Measurements from ENCODE around the gene SMO. TPM values are rescaled to one million over a fixed set of nuclear protein-coding genes. Genes with fewer than 3 reads are reported as not detected.
A peak's percentile ranks its signal among the peaks of the same experiment; 100 is the strongest.
"Not testable (repeated sequence)": the region's sequence is repeated elsewhere in the genome, so short reads cannot be mapped to it uniquely, and the experiment has no call there.

Gene SMO
- polyA plus RNA-seq, 3 donors, result 110 to 121 (median 115) TPM

DNA sequence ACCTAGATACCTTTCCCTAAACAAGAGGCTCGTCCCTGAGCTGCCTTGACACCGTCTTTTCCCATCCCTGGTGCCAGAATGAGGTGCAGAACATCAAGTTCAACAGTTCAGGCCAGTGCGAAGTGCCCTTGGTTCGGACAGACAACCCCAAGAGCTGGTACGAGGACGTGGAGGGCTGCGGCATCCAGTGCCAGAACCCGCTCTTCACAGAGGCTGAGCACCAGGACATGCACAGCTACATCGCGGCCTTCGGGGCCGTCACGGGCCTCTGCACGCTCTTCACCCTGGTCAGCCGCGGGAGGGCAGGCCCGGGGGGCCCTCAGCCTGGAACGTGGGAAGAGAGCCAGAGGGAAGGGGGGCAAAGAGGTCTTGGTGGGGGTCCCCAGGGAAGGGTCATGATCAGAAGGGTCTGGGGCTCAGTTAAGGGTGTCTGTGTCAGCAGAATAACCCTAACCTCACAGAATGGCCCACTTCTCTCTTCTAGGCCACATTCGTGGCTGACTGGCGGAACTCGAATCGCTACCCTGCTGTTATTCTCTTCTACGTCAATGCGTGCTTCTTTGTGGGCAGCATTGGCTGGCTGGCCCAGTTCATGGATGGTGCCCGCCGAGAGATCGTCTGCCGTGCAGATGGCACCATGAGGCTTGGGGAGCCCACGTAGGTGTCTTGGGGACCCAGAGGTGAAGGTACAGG lies 16.8 kb downstream of the SMO start:
- DNase-seq, result no peak

DNA sequence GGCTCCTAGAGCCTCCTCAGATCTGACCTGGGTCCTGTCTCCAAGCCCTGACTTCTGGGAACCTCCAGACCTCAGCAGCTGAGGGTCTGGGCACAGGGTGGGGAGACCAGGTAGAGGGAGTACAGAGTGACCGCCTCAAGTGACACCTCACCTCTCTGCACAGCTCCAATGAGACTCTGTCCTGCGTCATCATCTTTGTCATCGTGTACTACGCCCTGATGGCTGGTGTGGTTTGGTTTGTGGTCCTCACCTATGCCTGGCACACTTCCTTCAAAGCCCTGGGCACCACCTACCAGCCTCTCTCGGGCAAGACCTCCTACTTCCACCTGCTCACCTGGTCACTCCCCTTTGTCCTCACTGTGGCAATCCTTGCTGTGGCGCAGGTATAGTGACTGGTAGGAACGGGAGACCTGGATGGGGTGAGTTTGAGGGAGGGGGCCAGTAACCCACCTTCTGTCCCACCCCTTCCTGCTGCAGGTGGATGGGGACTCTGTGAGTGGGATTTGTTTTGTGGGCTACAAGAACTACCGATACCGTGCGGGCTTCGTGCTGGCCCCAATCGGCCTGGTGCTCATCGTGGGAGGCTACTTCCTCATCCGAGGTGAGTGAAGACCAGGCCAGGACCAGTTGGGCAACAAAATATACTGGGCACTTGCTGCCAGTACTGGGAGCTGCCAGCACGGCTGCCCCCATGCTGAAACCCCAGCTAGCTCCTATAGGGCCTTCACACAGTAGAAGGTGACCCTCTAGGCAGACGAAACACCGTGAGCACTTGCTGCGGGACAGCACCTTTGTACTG lies 17.8 kb downstream of the SMO start:
- DNase-seq, result no peak

DNA sequence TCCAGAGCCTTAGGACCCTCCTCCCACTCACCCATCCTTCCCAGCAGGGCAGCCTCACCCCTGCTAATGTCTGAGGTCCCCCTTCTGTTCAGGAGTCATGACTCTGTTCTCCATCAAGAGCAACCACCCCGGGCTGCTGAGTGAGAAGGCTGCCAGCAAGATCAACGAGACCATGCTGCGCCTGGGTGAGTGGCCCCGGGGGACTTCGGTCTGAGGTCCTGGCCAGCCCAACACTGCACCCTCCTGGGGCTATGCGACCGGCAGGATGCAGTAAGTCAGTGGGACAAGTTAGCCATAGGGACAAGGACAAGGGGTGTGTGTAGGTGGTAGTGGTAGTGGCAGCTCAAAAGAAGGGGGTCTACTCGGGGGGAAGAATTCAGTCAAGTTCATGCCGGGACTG lies 20.2 kb downstream of the SMO start:
- DNase-seq, result no peak

DNA sequence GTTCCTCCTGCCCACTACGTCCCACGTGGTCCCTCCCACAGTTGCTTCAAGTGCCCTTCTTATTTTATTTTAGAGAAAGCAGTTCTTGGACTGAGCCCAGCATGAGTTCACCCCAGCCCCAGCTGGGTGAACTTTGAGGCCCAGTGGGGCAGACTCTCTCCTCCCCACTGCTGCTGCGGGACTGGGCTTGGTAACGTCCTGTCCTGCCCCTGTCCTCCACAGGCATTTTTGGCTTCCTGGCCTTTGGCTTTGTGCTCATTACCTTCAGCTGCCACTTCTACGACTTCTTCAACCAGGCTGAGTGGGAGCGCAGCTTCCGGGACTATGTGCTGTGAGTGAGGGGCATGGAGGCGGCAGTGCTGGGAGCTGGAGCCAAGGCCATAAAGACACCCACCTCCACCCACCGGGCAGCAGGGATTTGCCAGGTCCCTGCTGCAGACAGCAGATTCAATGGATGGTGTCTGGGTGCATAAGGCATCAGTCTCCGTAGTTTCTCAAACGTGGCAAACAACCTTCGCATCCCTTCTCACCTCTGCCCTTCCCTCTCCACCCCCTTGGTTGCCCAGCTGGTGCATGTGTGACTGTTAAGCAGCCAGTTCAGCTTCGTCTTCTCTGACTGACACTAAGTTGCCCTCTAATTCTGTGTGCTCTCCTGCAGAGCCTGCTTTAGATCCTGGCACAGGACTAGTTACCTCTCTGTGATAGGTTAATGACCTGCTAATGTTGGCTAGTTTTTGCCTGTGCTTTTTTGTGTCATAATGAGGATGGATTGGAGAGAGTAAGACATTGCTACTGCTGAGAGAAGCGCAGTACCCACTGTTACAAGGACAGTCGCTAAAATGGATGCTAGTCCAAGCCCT lies 20.9 kb downstream of the SMO start:
- DNase-seq, result no peak

DNA sequence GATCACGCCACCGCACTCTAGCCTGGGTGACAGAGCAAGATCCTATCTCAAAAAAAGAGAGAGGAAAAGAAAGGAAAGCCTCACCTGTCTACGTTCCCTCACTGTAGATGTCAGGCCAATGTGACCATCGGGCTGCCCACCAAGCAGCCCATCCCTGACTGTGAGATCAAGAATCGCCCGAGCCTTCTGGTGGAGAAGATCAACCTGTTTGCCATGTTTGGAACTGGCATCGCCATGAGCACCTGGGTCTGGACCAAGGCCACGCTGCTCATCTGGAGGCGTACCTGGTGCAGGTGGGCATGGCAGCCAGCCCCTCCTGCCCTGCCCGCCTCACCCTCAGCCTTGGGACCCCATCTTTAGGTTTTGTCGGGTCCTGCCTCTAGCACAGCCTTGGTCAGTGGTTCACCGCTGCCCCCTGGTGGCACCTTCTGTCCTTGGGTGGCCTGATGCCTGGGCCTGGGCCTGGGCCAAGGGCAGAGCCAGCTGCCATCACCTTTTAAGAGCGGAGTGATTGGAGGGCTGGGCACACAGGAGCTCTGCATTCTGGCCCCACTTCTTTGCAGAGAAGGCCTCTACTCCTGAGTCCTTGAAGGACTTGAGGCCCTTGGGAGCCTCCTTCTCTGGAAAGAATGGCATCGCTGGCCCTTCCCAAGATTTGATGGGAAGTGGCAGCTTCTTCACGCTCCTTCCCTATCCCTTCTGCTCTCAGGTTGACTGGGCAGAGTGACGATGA lies 22.0 kb downstream of the SMO start:
- no peak for DNase-seq

DNA sequence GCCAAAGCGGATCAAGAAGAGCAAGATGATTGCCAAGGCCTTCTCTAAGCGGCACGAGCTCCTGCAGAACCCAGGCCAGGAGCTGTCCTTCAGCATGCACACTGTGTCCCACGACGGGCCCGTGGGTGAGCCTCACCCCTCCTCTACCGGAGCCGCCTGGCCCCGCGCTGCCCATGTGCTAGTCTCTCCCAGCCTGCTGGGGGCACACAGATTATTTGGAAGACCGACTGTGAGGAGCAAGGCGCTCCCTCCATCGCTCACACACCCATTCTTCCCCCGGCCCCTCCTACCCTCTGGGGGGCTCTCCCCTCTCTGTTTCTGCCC lies 22.5 kb downstream of the SMO start:
- no peak for DNase-seq

DNA sequence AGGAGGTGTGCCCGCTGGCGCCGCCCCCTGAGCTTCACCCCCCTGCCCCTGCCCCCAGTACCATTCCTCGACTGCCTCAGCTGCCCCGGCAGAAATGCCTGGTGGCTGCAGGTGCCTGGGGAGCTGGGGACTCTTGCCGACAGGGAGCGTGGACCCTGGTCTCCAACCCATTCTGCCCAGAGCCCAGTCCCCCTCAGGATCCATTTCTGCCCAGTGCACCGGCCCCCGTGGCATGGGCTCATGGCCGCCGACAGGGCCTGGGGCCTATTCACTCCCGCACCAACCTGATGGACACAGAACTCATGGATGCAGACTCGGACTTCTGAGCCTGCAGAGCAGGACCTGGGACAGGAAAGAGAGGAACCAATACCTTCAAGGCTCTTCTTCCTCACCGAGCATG lies 23.7 kb downstream of the SMO start:
- DNase-seq, result no peak

DNA sequence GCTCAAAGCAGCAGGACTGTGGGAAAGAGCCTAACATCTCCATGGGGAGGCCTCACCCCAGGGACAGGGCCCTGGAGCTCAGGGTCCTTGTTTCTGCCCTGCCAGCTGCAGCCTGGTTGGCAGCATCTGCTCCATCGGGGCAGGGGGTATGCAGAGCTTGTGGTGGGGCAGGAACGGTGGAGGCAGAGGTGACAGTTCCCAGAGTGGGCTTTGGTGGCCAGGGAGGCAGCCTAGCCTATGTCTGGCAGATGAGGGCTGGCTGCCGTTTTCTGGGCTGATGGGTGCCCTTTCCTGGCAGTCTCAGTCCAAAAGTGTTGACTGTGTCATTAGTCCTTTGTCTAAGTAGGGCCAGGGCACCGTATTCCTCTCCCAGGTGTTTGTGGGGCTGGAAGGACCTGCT lies 24.2 kb downstream of the SMO start:
- no peak for DNase-seq

DNA sequence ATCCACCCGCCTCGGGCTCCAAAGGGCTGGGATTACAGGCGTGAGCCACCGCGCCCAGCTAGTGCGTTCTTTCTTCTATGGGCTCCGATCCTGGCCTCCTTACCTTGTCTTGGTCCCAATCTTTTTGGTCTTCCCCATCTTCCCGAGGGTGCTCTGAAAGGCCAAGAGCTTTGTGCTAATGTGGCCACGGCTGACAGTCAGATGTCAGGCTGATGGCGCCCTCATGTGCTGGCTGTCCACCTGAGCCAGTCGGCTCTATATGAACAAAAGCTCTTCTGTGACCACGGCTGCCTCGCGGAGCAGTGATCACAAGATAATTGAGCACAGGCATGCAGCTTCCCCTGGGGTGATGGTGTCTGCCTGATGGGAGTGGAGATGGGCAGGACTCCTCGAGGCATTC lies 25.4 kb downstream of the SMO start:
- no peak for DNase-seq

DNA sequence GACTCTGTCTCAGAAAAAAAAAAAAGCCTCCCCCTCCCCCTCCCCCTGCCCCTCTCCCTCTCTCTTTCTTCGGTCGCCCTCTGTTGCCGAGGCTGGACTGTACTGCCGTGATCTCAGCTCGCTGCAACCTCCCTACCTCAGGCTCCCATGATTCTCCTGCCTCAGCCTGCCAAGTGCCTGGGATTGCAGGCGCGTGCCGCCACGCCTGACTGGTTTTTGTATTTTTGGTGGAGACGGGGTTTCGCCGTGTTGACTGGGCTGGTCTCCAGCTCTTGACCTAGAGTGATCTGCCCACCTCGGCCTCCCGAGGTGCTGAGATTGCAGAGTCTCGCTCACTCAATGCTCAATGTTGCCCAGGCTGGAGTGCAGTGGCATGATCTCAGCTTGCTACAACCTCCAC lies 27.3 kb downstream of the SMO start:
- not testable (repeated sequence) for DNase-seq

DNA sequence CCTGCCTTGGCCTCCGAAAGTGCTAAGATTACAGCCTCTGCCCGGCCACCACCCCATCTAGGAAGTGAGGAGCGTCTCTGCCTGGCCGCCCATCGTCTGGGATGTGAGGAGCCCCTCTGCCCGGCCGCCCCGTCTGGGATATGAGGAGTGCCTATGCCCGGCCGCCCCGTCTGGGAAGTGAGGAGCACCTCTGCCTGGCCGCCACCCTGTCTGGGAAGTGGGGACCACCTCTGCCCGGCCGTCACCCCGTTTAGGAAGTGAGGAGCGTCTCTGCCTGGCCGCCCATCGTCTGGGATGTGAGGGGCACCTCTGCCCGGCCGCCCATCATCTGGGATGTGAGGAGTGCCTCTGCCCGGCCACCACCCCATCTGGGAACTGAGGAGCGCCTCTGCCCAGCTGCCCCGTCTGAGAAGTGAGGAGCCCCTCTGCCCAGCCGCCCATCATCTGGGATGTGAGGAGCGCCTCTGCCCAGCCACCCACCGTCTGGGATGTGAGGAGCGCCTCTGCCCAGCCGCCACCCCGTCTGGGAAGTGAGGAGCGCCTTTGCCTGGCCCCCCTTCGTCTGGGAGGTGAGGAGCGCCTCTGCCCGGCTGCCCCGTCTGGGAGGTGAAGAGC lies 27.8 kb downstream of the SMO start:
- DNase-seq, result not testable (repeated sequence)

DNA sequence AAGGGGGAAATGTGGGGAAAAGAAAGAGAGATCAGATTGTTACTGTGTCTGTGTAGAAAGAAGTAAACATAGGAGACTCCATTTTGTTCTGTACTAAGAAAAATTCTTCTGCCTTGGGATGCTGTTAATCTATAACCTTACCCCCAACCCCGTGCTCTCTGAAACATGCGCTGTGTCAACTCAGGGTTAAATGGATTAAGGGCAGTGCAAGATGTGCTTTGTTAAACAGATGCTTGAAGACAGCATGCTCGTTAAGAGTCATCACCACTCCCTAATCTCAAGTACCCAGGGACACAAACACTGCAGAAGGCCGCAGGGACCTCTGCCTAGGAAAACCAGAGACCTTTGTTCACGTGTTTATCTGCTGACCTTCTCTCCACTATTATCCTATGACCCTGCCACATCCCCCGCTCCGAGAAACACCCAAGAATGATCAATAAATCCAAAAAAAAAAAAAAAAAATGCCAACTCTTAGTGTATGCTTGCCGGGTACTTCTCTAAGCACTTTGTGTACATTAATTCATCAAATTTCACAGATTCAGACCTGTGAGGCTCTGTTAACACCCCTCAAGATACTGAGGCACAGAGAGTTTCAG lies 28.5 kb downstream of the SMO start:
- DNase-seq, result not testable (repeated sequence)

DNA sequence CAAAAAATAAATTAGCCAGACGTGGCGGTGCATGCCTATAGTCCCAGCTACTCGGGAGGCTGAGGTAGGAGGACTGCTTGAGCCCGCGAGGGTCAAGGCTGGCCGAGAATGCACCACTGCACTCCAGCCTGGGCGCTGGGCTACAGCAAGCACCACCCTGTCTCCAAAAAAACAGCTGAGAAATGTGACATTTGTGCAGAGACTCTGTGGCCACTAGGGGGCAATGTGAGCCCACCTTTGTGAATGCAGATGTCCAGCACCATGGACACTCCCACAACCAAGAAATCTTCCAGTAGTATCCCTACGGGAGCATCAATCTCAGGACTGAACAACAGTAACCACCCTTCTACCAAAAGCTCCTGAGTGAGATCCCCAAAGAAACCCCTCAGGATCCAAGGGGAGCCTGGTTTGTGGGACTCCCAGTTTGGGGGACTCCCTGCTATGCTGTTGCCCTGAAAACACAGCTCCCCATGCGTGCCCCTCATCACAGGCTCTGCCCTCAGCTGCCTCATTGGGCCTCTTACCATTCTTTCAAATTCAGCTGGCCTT lies 30.2 kb downstream of the SMO start:
- DNase-seq, result peak; percentile 85

DNA sequence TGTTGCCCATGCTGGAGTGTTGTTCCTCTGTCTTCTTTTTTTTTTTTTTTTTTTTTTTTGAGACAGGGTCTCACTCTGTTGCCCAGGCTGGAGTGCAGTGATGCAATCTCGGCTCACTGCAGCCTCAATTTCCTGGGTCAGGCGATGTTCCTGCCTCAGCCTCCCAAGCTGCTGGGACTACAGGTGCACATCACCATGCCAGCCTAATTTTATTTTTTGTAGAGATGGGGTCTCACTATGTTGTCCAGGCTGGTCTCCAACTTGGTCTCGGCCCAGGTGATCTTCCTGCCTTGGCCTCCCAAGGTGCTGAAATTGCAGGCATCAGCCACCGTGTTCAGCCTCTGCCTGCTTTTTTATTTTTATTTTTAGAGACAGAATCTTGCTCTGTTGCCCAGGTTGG lies 30.7 kb downstream of the SMO start:
- not testable (repeated sequence) for DNase-seq

DNA sequence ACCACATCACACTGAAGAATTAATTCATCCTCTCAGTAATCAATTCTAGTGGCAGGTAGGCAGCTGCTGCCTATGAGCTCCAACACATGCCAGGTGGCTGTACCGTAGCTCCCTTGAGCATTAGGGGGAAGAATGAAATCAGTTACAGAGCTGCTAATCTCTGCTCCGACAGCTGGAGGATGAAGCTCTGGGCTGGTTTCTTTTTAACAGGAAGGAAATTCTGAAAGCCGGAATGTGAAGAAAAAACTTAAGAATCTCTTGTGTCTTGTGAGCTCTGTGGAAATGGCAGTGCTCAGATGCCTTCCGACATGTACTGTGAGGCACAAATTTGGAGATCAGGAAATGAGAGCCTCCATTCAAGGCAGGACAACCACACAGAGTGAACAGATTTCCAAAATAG lies 33.6 kb downstream of the SMO start:
- DNase-seq, result no peak

DNA sequence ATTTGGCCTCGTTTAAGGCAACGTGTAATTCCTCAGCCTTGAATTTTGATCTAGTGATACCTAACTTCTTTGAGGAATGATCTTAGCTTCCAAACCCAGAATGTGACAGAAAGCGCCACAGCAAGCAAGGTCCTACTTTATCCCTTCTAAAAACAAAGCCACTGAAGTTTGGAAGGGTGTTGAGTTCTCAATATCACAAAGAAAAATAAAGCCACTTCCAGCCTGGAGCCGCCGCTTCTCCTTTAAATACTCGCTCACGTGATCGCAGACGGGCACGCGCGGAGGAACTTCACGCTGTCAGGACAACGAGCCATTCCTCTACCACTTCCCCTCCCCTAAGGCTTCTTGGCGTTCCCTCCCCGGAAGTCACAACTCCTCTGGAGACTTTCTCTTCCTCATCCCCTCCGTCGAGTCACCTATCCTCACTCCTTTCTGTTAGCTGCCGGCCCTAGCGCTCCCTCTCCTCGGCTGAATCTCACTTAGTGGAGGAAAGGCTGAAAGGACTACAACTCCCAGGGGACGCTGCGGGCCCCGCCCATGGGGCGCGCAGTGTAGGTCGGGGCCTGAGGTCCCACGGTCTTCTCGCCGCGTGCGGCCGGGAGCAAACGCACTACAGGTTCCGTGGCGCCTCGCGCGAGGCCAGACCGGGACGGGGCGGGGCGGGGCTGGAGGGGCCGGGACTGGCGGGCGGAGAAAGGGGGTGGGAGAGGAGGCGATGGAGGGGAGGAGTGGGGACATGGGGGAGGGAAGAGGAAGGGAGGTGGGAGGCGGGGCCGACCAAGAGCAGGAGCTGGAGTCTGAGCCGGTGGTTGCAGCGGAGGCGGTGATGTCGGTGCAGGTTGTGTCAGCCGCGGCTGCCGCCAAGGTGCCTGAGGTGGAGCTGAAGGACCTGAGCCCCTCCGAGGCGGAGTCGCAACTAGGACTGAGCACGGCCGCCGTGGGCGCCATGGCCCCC lies 36.1 kb downstream of the SMO start, which contains the start of gene AHCYL2:
Gene AHCYL2, plus strand, starts transcription at position 780 of the 955 bp plus-strand sequence.
- peak; percentile 98 for DNase-seq

DNA sequence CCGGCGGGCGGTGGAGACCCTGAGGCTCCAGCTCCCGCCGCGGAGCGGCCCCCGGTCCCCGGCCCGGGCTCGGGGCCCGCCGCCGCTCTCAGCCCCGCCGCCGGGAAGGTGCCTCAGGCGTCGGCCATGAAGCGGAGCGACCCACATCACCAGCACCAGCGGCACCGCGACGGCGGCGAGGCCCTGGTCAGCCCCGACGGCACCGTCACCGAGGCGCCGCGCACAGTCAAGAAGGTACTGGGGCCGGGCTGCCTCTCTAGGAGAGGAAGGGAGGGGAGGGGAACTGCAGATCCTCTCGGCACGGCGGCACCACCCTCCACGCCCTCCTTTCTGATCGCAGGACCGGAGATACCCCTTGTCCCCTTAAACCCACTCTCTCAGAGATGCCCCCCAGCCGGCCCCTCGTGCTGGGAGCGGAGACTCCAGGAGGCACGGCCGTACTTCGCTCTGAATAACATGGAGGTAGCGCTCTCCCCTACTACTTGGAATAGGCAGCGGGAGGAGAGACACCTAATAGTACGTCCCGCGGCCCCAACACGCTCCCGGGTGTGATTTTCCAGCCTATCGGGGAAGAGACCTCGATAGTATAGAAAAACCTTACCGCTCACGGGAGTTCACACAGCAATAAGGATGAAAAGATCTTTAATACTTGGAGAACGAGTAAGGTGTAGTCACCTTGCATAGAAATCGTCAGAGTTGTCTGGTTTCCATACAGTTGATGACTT lies 36.9 kb downstream of the SMO start:
- DNase-seq, result peak; percentile 48

DNA sequence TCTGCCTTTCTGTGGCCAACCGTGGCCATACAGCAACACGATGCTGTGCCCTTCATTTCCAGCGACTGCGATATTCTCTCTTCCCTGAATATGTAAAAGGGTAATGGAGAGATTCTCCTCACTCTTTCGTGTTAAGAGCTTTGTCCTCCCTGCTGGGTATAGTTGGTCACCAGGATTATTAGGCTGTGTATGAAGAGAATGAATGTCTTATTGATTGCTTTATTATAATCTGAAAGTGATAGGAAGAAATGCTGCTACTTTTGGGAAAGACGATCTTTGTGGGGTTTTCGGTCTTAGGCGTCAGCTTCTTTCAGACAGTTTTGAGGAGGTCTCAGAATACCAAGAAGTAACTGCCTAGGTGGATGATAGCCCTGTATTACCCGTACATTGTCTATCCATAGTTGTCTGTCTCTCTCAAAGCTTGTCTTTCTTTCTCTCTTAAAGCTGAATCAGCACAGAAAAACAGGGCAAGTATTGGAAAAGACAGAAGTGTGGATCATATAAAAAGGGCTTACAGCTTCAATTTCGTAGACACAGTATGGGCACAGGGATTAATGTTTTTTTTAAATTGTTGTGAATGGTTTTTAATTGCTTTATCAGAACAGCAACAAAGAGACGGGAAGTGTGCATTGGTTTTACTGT lies 37.6 kb downstream of the SMO start:
- no peak for DNase-seq

All from renal pelvis (tissue), 4 donors.